Glomerular endothelial cell (primary cell): ENCODE results near the gene RPL18. TPM values are rescaled to one million over a fixed set of nuclear protein-coding genes. Genes with fewer than 3 reads are reported as not detected.
"Not testable (repeated sequence)": the region's sequence is repeated elsewhere in the genome, so short reads cannot be mapped to it uniquely, and the experiment has no call there.

Source experiments
- DNase-seq: peaks from one replicate; pipeline ENCODE4 v3.0.0-alpha.2; 2011; ENCODE audit warnings: low read depth, low spot score; ENCODE audit errors: extremely low read depth
- total RNA-seq: library from RNA; depleted of rRNA; stranded (reverse); fragments of >200 nt; gene quantifications from 2 replicates; pipeline ENCODE4 v1.2.3, GENCODE V29; 2015

RPL18 gene
- total RNA-seq, 1 donor from 2014 or later, result 1,686 TPM

- DNase-seq, result no peak
Measured at GRCh38 chr19:48644839-48645619, 26.1 kb upstream of the RPL18 start.

GRCh38 chr19:48644355-48644754, 25.4 kb upstream of the RPL18 start:
- no peak for DNase-seq

- no peak for DNase-seq
Measured at GRCh38 chr19:48642862-48643261, 23.9 kb upstream of the RPL18 start.

DNA sequence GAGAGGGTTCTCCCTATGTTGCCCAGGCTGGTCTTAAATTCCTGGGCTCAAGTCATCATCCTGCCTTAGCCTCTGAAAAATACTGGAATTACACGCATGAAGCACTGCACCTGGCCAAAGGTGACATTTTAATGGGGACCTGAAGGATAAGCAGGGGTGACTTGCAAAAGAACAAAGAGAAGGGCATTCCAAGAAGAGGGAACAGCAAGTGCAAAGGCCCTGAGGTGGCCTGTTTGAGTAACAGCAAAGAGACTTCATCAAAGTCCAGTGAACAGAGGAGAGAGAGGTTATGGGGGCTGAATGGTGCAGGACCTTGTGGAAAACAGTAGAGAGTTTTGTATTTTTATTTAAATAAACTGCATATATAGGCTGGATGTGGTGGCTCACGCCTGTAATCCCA, 22.9 kb upstream of the RPL18 start:
- DNase-seq, result no peak

DNA sequence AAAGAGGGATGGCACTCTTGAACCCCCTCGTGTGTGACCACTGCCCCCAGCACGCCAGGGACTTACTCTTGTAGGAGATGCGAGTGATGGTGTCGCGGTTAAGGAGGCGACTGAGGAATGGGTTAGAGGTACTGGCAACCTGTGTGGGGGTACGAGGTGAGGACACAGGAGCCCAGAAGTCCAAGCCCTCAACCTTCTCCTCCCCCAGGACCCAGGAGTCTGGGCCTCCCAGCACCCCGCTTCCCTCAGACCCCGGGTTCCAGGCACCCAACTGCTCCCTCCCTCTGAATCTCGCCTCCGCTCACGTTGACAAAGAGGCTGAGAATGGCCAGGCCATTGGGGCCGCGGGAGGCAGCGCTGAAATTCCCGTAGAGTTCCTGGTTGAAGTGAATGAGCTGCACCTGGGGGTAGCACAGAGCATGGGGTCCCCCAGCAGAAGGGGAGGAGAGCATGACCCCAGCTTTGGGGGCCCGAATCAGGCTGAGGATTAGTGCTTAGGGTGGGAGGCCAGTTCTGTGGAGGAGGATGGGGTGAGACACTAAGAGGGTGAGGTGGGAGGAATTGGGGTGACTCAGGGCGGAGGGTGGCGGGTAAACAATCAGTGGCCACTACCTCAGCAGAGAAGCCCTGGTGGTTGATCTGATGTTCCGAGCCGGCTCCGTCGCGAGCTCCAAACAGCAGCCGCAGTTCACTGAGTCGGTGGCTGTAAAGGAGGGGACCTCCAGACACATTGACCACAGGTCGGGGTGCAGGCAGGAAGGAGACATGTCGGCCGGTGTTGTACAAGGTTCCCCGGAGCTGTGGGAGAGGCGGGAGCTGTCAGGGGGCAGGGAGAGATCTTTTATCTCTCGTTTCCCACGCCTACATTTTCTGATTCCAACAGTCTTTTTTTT, 20.8 kb upstream of the RPL18 start:
- no peak for DNase-seq

DNA sequence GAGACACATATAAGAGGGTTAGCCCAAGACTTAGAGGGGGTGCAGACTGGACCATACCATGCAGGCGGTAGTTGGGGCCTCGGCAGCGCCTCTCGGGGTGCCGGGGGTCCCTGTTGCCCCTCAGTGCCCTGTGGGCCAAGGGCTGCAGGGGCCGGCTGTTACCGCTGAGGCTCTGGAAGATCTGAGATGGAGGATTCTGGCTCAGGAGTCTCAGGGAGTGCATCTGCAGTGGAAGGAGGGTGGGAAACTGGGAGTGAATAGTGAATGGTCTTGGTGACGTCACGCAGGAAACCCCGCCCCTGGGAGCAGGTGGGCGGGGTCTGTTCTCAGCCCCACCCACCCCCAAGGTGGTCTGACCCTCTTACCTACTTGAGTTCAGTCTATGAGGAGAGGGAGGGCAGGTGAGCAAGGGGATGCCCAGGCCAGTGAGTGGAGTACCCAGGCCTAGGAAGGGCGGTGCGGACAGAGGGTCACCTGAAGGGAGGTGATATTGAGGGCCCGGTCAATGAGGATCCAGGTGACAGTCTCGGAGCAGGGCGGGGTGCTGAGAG, 19.9 kb upstream of the RPL18 start:
- no peak for DNase-seq

DNA sequence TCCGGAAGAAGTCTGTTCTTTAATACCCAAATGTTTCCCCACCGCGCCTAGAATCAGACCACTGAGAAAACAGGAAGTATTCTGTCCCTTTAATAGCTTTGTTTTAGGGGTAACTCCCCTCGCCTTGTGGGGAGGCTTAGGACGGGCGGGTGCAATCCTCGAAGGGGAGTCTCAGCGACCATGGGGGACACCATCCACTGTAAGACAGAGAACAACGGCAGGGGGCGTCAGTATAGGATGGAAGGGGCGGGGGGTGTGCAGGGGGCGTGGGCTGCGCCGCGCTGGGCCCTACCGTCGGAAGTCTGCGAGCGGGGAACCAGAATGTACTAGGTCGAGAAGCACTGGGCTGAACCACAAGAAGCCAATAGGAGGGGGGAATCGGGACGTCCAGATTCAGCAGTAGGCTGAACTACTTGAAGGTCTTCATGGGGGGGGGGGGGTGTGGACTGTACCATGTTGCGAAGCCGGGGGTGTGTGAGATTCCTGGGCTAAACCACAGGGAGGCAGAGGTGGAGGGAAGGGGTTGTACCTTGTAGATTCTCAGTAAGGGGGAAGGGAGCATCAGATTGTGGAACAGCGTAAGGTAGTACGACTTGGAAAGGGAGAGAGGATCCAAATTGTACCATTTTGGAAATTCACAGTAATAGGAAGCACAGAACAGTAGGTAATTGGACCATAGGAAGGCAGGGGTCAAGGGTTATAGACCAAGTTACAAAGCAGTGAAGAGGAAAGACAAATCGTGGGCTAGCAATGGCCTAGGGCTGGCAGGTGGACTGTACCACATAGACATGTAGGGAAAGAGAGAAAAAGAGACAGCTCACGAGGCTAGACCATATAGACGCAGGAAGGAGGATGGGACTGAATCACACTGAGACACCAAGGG, 19.2 kb upstream of the RPL18 start:
- no peak for DNase-seq

DNA sequence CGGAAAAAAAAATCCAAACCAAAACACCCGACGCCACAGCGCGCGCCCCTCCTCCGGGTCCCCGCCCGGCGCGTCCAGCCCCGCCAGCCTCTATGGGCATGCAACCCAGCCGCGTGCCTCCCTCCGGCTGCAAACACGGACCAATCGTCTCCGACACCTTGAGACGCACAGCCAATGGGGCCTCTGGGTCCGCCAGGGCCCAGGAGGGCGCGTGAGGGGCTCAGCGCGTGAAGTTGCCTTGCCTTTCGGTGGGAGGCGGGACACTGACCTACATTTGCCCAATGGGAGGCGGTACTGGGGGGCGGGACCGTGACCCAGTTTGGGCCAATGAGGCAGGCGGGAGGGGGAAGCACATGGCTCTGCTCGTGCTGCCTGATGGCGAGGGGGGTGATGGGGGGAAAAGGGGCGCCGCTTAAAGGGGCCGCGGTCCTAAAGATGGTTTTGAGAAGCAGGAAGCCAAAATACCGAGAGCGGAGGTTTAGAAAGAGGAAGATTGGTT, 18.5 kb upstream of the RPL18 start:
- DNase-seq, result no peak

- DNase-seq, result no peak
Measured at GRCh38 chr19:48636859-48637448, 18.0 kb upstream of the RPL18 start, which contains the start of gene DBP. Gene DBP, minus strand, starts transcription at chr19:48637379. Its CDS starts 385 bp downstream, at chr19:48636994.

- DNase-seq, result no peak
Measured at GRCh38 chr19:48635966-48636858, 17.2 kb upstream of the RPL18 start.

GRCh38 chr19:48635263-48635965, 16.4 kb upstream of the RPL18 start:
- DNase-seq, result no peak

DNA sequence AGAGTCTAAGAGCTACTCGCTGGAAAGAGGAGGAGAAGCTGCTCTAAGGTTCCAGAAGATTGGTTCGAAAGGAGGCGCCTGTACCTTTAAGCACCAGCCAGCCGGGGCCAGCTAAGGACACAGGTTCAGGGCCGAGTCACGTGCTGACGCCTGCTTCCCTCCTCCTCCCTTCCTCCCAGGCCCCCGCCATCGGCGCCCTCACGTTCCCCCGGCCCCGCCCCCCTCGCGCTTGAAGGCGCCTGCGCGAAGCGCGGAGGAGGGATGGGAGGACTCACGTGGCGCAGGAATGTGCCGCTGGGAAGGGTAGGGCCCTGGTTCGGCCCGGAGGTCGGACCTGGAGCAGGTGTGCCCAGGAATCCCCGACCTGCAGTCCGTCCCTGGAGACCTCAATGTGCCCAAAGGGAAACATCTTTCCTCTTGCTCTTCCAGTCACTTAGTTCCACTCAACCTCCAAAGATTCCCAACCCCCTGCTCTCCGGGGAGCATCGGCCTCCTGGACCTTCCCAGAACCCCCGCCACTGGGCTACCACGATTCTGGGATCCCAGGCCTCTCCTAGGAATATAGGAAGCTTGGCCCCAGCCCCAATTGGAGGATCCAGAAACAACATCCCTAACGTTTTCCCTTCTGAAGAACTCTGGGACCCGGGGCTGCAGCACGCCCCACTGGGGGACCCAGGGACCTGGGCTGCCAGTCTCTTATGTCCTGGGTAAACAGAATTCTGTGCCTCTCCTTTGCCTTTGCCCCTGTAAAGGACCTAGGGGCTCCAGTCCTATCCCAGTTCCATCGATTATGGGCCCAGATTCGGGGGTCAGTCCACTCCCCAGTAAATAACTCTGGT, 15.7 kb upstream of the RPL18 start:
- DNase-seq, result no peak

DNA sequence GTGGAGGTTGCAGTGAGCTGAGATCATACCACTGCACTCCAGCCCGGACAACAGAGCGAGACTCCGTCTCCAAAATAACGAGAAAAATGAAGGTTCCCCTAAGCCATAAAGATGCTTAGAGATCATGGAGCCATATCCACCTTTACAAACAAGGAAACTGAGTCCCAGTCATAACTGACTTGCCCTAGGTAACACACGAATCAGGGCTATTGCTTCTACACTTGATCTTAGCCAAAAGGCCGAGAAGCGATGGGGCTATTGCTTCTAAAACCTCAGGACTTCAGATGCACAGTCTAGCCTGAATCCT, 15.0 kb upstream of the RPL18 start:
- no peak for DNase-seq

DNA sequence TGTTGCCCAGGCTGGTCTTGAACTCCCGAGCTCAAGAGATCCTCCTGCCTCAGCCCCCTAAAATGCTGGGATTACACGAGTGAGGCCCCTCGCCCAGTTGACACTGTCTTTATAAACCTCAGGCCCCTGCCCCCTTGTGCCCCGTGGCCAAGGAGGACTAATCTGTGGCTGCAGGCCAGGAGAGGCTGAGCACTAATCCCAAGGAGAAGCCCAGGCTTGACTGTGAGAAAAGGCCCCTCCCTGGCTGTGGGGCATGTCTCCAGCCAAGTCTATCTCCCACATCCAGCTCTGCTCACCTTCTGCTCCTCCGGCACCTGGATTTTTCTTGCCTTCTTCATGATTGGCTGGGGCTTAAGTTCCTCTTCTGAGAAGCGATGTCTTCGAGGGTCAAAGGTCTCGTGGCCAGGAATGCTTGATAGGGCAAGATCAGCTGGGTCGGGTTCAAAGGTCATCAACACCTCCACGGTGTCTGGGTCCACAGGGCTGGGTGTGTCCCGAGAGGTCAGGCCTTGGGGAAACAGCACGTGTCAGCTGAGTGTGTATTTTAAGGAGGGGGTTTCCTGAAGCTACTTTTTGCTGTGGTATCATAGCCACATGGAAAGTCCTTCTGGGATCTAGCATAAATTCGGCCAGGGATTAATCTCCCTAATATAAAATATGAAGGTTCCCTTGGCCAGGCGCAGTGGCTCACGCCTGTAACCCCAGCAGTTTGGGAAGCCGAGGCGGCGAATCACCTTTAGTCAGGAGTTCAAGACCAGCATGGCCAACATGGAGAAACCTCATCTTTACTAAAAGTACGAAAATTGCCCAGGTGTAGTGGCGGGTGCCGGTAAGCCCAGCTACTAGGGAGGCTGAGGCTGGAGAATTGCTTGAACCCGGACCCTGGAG, 14.4 kb upstream of the RPL18 start:
- DNase-seq, result no peak

DNA sequence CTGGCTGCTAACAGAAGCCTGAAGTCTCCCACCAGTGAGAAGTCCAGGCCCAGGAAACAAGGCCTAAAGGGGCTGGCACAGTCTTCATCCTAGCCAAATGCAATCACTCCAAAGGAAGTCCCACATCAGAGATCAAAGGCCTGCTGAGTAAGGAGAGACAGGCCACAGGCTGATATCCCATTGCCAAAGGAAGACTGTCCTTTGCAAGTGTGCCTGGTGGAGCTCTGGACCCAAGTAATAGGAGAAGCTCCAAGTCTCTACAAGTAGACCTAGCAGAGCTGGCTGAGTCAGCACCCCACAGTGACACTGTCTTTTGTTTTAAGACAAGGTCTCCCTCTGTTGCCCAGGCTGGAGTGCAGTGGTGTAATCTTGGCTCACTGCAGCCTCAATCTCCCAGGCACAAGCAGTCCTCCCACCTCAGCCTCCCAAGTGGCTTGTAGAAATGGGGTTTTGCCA, 13.7 kb upstream of the RPL18 start:
- no peak for DNase-seq

- DNase-seq, result not testable (repeated sequence)
Measured at GRCh38 chr19:48632286-48632685, 13.3 kb upstream of the RPL18 start.

GRCh38 chr19:48631225-48631624, 12.2 kb upstream of the RPL18 start:
- no peak for DNase-seq
